Activated CD4-positive, CD25-positive, alpha-beta regulatory T cell (primary cell): ENCODE data around the gene P2RY1.
"Not testable (repeated sequence)": the region's sequence is repeated elsewhere in the genome, so short reads cannot be mapped to it uniquely, and the experiment has no call there.

ENCODE experiments used
- DNase-seq, 4 experiments: peaks; one replicate each; lab custom pipeline; 2025; lab: John Stamatoyannopoulos, UW

The P2RY1 gene

GRCh38 chr3:152836269-152836668 lies 1.3 kb downstream of the P2RY1 start:
- no peak for DNase-seq

- no peak for DNase-seq
Measured at GRCh38 chr3:152839511-152839910, 4.6 kb downstream of the P2RY1 start.

- no peak for DNase-seq
Measured at GRCh38 chr3:152841131-152841530, 6.2 kb downstream of the P2RY1 start.

GRCh38 chr3:152842413-152842812 lies 7.5 kb downstream of the P2RY1 start:
- DNase-seq: no peak

GRCh38 chr3:152843955-152844354 lies 9.0 kb downstream of the P2RY1 start:
- no peak for DNase-seq

- not testable (repeated sequence) for DNase-seq
Measured at GRCh38 chr3:152846572-152847202, 11.8 kb downstream of the P2RY1 start.

- DNase-seq: not testable (repeated sequence)
Measured at GRCh38 chr3:152847599-152847998, 12.7 kb downstream of the P2RY1 start.

GRCh38 chr3:152849996-152850578 lies 15.2 kb downstream of the P2RY1 start:
- no peak for DNase-seq

GRCh38 chr3:152853196-152853595 lies 18.3 kb downstream of the P2RY1 start:
- no peak for DNase-seq

GRCh38 chr3:152857082-152857481 lies 22.2 kb downstream of the P2RY1 start:
- no peak for DNase-seq

- DNase-seq: no peak
Measured at GRCh38 chr3:152858170-152858800, 23.4 kb downstream of the P2RY1 start.

- no peak for DNase-seq
Measured at GRCh38 chr3:152860736-152861135, 25.8 kb downstream of the P2RY1 start.

- DNase-seq: no peak
Measured at GRCh38 chr3:152865668-152866245, 30.8 kb downstream of the P2RY1 start.

- no peak for DNase-seq
Measured at GRCh38 chr3:152870027-152870426, 35.1 kb downstream of the P2RY1 start.

GRCh38 chr3:152873314-152873713 lies 38.4 kb downstream of the P2RY1 start:
- not testable (repeated sequence) for DNase-seq

- no peak for DNase-seq
Measured at GRCh38 chr3:152874896-152875749, 40.2 kb downstream of the P2RY1 start.

GRCh38 chr3:152879130-152879789 lies 44.3 kb downstream of the P2RY1 start:
- DNase-seq: no peak

- DNase-seq: no peak
Measured at GRCh38 chr3:152879790-152880174, 44.9 kb downstream of the P2RY1 start.

GRCh38 chr3:152885076-152885475 lies 50.1 kb downstream of the P2RY1 start:
- DNase-seq: no peak
